ENCODE measurements around the gene RNF208.

RNF208 gene

DNA sequence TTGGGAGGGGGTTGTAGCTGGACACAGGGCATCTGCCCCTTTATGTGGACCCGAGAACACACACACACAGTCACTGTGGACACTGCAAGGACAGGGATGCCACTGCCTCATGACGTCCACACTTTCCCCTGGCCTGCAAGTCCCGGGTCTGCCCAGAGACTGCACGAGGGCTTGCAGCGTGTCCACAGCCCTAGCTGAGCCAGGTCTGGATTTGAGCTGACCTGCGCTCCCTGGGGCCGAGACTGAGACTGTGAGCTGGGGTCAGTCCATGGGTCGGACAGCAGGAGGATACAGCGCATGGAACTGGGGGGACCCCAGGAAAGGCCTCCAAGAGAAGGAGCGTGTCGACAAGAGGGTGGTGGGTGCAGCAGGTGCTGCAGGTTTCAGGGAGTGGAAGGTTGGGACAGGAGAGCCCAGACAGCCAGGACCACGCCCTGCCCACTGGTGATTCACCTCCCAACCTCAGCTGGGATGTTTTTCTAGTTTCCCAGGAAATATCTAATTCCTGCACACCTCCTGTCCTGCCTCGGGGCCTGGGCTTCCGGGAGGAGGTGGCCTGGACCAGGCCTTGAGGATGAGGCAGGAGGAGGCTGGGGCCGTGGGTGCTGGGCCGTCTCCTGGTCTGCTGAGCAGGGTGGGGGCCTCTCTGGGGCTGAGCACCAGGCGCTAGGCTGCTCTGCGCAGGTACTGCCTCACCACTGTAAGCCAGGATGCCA, 4.5 kb upstream of the RNF208 start:
- DNase-seq: no peak

DNA sequence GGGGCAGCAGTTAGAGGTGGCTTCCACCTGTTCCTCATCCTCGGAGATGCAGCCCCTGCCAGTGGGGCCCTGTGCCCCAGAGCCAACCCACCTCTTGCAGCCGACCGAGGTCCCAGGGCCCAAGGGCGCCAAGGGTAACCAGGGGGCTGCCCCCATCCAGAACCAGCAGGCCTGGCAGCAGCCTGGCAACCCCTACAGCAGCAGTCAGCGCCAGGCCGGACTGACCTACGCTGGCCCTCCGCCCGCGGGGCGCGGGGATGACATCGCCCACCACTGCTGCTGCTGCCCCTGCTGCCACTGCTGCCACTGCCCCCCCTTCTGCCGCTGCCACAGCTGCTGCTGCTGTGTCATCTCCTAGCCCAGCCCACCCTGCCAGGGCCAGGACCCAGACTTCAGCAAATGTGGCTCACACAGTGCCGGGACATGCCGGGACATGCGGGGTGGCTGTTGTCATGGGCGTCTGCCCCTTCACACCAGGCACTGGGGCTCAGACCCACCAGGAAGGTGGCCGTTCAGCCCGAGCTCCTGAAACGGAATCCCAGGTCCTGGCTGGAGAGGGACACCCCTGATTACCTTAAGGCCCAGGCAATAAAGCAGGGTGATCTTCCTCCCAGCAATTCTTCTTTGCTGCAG, 3.8 kb upstream of the RNF208 start:
- DNase-seq: no peak

DNA sequence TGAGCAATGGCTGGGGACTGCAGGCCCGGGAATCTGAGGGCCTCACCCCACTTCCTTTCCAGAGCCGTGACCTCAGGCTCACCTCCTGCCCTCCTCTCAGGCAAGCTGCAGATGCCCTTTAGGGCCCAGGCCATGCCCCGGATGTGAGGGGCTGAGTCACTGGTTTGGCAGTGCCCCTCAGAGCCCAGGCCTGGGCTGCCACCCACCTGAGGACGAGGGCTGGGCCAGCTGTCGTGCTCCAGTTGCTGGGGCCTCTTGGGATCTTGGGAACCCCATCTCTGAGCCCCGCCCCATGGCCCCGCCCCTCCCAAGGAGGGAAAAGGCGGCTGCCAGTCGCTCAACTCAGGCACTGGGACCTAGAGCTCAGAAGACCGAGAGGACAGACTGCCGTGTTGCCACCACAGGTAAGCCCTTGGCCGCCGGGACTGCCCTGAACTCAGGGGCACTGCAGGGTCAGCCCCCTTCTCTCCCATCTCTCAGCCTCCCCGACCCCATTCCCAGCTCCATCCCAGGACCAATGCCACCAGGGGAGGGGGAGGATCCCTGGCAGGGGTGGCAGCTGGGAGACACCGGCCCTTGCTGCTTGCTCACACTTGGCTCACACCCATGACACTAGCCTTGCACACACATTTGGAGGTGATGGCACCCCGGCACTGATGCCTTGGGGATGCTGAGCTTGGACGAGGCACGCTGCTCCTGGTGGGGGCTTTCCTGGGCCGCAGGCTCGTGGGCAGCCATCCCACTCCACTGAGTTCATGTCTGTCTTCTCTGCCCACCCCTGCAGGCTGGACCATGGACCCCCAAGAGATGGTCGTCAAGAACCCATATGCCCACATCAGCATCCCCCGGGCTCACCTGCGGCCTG, 3.0 kb upstream of the RNF208 start, which contains the start of gene CYSRT1:
CYSRT1 (plus strand) TSS at position 345 of the 865 bp plus-strand sequence; CDS start at position 793, 448 bp downstream.
- DNase-seq: no peak

DNA sequence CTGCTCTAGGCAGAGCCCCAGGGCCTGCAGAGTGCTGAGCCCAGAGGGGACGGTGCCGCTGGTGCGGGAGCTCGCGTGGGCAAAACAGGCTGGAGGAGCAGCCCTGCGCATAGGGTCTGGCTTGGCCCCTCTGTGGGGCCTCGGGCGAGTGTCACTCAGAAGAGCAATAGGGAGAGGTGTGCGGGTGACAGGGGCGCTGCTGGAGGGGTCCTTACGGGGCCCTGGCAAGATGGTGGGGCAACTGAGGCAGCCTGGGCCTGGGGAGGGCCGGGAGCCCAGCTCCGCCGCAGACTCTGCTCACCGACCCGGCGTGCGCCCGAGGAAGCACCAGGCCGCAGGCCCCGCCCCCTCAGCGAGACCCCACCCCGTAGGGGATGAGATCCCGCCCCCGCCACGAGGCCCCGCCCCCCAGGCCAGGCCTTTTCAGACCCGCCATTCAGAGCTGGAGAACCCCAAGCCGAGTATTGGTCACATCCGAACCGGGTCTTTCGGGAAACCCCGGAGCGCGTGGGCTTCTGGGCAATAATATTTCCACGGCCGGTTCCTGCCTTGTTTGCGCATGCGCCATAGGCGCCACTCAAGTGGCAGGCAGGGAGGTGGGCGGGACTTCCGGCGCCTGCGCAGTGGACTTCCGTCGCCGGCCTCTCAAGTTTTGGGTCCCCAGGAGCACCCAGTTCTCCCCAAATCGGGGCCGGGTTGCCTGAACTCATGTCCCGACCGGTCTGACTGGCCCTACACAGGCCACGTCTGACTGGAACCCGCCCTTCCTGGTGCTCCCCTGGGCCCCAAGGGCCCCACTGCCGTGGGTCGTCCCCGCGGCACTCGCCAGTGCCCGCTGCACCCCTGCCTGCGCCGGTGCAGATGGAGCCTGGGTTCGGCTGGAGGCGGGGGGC, 1.3 kb upstream of the RNF208 start:
- DNase-seq: peak; percentile 99

DNA sequence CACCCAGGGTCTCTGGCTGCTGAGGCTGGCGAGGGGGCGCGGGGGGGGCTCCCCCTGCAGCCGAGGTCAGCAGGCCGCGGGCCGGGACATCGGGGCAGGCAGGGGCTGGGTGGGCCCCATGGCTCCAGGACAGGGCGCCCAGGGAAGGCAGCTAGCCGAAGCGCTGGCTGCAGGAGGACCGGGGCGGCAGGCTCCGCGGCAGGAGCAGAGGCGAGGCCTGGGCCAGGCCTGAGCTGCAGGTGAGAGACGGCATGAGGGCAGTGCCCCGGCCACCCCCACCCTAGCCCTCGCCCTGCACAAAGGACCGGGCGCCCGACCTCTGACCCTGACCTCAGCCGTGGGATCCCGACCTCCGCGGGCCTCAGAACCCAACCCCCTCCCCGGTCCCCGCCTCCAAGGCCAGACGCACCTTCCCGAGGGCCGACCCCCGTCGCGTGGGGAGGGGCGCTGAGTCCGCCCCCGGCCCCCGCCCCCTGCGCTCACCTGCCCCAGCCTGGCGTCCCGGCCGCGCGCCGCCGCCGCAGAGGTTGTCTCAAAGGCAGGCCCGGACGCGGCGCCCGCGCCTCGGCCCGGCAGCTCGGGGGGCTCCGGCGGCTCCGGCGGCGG, 431 bp downstream of the RNF208 start:
- no peak for DNase-seq

DNA sequence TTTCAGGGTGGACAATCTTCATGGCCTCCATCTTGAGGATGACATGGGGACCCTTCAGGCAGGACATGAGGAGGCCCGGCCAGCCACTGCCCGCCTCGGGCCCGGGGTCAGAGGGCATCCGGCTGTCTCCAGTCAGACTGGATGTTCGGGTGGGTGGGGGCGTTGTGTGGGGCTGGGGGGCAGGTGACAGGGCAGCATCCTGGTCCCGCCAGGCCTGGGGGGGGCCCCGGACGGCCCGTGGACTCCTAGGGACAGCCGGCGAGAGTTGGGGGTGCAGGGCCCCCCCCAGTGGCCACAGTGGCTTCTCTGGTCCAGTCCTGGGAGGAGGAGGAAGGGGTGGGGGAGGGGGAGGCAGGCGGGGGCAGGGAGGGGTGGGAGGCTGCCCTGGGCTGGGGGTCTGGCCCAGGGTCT, 940 bp downstream of the RNF208 start:
- no peak for DNase-seq

DNA sequence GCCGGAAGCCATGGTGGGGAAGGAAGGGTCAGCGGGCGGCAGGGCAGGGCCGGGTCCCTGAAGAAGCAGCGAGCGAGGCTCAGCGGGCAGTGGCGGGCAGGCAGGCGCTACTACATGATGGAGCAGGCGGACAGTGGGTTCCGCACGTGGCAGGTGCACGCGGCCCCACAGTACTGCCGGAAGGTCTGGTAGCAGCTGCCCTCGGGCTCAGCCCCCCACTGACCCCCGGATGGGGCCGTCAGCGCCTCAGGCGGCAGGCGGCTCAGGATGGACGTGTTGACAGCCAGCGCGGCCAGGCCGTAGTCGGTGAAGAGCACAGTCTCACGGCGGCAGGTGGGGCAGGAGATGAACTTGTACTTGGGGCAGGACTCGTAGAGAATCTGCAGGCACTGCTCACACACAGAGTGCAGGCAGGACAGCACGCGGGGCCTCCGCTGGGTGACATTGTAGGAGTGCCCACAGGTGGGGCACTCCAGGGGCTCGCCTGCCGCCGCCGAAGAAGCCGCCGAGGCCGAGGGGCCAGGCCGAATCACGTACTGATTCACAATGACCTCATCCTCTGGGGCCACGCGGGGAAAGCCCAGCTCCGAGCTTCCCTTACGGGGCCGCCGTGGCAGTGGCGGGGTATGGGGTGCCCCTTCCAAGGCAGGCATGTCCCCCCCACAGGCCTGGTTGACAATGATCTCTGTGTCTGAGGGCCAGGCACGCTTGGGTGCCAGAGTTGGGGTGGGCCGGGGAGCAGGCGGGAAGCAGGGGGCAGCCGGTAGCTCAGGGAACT, 1.5 kb downstream of the RNF208 start:
- DNase-seq: no peak

DNA sequence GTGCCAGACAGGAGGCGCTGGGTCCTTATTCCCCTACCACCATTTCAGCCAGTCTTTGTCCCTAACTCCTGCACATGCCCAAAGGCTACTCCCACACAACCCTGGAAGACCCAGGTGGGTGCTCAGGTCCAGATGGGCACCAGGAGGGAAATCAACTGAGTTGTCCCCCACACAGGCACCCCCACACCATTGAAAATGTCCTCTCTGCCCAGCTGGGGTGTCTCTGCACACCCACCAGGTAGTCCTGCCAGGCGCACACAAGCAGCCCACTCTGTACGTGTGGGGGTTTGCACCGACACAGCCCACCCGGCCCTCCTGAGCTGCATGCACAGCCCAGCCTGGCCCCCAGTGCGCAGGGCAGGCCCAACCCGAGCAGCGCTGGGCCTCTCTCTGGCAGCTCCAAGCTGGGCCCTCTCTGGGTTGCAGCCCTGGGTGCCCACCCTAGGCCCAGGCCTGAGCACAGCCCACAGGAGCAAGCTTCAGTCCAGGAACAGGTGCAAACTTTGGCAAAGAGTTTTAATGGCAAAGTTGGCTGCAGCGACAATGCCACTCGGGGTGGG, 2.2 kb downstream of the RNF208 start:
- DNase-seq: no peak

DNA sequence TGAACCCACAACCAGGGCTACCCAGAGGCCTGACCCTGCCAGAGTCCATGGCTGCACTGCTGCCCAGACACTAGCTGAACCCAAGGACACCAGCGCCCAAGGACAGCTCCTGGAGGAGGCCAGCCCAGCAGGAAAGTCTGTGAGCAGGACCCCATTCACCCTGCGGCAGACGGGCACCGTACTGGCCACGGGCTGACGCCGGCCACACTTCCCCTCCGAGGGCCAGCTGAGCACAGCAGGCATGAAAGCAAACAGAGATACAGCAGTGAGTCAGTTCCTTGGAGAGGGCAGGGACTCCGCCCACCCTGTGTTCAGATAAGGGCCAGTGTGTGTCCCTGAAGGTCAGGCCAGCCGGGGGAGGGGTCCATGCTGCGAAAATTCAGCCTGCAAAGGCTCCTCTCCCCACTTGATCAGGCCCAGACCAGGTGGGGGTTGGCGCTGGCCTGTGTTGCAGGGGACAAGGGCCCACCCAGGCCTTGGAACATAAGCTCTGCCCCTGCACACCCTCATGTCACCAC, 3.2 kb downstream of the RNF208 start:
- DNase-seq: no peak

DNA sequence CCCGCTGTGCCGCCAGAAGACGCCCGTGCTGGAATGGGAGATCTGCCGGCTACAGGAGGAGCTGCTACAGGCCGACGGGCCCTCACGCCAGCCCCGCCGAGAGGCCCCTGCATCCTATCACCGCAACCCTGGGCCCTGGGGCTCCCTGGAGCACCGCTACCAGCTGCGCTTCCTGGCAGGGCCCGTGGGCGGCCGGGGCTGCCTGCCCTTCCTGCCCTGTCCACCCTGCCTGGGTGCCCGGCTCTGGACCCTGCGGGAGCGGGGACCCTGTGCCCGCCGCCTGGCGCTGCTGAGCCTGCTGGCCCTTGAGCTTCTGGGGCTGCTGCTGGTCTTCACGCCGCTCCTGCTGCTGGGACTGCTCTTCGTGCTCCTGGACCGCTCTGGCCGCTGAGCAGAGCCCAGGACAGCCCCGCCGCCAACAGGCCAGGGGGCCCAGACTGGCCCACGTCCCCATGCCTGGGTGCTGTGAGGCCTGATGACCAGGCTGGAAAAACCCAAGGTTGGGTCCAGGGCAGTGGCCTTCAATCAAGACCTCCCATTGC, 3.8 kb downstream of the RNF208 start:
- no peak for DNase-seq

DNA sequence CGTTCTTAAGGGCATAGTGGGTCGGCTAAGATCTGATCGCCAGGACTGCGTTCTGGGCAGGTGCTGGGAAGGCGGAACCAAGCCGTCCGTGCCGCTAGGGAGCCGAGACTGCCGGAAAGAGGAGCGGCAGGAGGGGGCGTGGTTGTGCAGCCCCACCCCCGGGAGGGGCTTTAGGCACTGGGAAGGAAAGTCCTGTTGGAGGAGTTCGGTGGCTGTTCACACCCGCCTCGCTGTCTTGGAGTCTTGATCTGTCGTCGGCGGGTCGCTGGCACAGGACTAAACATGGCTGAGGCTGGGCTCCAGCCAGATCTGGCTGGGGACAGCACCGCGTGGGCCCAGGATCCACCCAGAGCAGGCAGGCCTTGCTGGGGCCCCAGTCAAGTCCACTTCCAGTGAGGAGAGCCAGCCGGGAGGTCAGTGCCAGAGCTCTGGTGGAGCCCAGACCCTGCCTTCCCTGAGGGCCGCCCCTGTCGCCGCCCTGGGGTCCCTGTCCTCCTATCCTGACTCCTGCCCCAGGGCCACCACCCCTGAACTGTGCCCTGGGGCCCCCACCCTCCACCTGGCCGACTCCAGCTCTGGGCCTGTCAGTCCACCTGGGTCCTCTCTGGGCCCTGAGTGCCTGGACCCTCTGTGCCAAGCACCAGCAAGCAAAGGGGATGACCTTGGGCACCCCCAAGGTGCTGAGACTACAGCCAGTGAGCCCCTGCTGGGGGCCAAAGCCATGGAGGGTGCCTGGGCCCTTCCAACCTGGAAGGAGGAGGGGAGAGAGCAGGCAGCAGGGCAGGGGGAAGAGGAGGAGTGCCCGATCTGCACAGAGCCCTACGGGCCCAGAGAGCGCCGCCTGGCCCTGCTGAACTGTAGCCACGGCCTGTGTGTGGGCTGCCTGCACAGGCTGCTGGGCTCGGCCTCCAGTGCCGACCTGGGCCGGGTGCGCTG, 4.5 kb downstream of the RNF208 start:
- DNase-seq: no peak

DNA sequence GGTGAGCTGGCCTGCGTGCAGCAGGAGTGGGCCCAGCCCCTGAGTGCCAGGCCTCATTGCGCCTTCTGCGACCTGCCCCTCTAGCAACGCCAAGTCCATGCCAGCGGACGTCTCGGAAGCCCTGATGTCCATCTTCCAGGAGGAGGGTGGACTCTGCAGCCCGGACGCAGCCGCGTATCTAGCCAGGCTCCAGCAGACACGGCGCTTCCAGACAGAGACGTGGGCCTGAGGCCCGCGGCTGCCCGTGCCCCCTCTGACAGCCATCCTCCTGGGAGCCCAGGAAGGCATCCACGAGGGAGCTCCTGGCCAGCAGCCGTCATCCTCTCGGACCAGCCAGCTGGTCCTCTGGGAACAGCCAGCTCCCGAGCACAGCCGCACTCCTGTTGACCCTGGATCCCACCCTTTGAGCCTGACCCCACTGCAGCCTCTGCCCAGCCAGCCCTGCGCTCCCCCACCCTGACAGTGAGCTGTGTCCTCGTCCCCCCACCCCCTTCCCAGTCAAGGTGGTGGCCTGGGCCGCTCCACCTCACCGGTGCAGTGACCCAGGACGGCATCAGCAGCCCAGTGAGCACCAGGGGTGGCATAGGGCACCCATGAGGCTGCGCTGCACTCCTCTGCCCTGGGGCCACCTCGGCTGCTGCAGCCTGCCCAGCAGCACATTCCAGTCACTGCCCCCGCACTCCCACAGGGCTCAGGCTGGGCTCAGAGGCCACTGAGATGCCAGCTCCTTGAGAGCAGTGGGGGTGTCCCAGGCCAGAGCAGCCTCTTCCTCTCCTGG, 5.7 kb downstream of the RNF208 start:
- DNase-seq: no peak

DNA sequence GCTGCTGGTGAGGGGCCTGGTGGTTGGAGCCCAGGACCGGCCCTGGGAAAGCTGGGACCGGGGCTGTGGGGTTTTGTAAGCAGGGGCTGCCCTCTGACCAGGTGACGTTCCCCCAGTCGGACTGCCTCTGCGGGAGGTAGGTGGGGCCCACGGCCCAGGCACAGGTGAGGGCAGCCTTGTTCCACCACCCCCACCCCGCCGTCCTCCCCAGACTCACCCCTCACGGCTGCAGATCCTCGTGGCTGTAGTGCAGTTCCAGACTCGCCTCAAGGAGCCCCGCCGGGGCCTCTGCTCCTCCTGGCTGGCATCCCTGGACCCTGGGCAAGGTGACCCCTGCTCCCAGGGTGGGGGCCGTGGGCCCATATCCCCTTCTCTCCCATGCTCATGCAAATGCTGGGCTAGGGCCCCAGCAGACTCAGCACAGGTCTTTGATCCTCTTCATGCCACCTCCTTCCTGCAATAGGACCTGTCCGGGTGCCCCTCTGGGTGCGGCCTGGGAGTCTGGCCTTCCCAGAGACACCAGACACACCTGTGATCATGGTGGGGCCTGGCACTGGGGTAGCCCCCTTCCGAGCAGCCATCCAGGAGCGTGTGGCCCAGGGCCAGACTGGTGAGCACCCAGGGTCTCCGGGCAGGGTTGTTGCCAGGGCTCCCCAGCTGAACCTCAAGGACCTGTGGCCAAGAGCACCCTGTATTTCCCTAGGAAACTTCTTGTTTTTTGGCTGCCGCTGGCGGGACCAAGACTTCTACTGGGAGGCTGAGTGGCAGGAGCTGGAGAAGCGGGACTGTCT, 6.6 kb downstream of the RNF208 start:
- no peak for DNase-seq

DNA sequence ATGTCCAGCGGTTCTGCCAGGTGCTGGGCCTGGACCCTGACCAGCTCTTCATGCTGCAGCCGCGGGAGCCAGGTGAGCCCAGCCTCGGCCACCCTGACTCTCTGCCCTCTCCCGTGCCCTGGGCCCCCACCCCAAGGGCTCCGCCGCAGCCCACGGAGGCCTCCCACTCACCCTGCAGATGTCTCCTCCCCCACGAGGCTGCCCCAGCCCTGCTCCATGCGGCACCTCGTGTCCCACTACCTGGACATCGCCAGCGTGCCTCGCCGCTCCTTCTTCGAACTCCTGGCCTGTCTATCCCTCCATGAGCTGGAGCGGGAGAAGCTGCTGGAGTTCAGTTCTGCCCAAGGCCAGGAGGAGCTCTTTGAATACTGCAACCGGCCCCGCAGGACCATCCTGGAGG, 7.4 kb downstream of the RNF208 start:
- DNase-seq: no peak

DNA sequence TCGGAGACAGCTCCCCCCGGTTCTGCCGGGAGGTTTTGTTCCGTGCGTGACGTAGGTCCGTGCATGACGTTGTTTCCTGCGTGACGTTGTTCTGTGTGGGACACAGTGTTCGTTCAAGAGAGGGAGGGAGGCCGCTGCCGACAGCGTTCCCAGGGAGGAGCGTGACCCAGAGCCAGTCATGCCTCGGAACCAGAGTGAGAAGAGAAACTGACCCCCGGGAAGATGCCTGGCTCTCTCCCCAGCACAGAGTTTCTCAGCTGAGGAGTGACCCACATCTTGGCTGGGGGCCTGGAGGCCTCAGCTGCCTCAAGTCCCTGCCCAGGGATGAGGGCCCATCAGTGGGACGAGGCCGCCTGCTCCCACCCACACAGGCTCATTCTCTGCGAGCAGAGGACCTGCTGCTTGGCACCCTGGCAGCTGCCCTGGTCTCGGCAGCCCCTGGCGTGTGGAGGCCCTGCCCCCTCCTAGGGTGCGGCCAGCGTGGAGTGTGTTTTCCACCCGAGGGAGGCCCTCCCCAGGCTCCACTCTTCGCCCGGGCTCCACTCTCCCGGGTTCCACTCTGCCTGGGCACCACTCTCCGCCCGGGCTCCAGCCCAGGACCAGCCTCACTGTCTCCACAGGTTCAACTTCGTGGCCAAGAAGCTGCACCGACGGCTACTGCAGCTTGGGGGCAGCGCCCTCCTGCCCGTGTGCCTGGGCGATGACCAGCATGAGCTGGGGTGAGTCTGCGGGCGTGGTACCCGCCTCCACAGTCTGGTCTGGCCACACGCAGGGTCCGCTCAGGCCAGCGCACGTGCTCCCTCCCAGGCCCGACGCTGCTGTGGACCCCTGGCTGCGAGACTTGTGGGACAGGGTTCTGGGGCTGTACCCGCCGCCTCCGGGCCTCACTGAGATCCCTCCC, 8.6 kb downstream of the RNF208 start:
- no peak for DNase-seq

DNA sequence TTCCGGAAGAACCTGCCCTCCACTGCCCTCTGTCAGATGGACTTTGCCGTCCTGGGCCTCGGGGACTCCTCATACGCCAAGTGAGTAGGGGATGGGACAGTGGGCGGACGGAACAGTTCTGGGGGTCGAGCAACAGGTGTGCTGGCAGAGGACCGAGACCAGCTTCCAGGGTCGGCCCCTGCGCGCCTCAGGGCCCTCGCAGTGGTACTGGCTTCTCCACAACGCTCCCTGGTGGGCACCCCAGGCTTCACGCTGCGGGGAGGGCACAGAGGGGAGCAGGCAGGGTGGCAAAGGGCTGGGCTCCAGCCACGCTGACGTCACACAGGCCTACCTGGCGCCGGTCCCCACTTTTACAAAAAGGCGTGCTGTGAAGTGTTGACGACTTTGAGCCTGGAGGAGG, 9.5 kb downstream of the RNF208 start:
- no peak for DNase-seq

DNA sequence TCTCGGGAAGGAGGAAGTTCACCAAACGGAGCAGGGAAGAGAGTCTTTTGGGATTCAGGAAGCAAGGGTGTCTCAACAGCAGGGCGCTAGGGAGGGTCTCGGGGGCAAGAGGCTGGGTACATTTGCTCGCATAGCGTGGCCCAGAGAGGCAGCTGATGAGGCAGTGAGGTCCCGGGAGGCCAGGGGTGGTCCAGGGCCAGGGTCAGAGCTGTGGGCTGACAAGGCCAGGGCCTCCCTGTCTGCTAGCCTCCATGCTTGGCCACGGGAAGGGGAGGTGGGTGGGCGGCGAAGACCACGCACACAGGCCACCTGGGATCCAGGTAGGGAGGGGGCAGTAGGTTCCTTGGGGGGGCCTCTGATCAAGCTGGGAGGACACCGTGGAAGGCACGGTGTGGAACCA, 10.5 kb downstream of the RNF208 start:
- DNase-seq: no peak

Data from activated naive CD4-positive, alpha-beta T cell treated with Interleukin-2 at 50 U/mL for 16 hours (primary cell).